HCT116 (cell line): ENCODE measurements around the gene CALML3.

Experiments
- CEBPB ChIP-seq: IDR thresholded peaks from 2 replicates; pipeline ENCODE4 v1.6.1; 2012; ENCODE audit warnings: low read depth
- EZH2 ChIP-seq: fragments of 200-600 bp; sonication (generic); IDR thresholded peaks from 2 replicates; pipeline ENCODE4 v1.6.1; 2017; ENCODE audit warnings: antibody characterized with exemption, mixed run types
- EZH2phosphoT487 ChIP-seq: fragments of 200-600 bp; IDR thresholded peaks from 2 replicates; pipeline ENCODE4 v1.6.1; 2018; ENCODE audit warnings: antibody characterized with exemption, borderline replicate concordance
- JUND ChIP-seq: IDR thresholded peaks from 2 replicates; pipeline ENCODE4 v1.6.1; 2012
- MAX ChIP-seq: IDR thresholded peaks from 2 replicates; pipeline ENCODE4 v1.6.1; 2012
- POLR2A ChIP-seq: IDR thresholded peaks from 2 replicates; pipeline ENCODE4 v1.7.0; 2011; ENCODE audit warnings: borderline replicate concordance; ENCODE audit not compliant: insufficient read depth, insufficient read length; ENCODE audit errors: extremely low read depth
- SRF ChIP-seq: IDR thresholded peaks from 2 replicates; pipeline ENCODE4 v1.6.1; 2012; ENCODE audit warnings: low read depth
- TCF7L2 ChIP-seq: IDR thresholded peaks from 2 replicates; pipeline ENCODE4 v1.7.0; 2011; ENCODE audit warnings: borderline replicate concordance, inconsistent platforms; ENCODE audit not compliant: insufficient read depth, insufficient read length; ENCODE audit errors: extremely low read depth
- YY1 ChIP-seq: IDR thresholded peaks from 2 replicates; pipeline ENCODE4 v1.6.1; 2011; ENCODE audit warnings: low read length, low read depth, moderate library complexity, mild to moderate bottlenecking; ENCODE audit not compliant: insufficient replicate concordance; ENCODE audit errors: extremely low read depth
- ZNF274 ChIP-seq: fragments of 200-500 bp; sonication (Bioruptor generic); IDR thresholded peaks from 2 replicates; pipeline ENCODE4 v1.6.1; 2014; ENCODE audit warnings: mild to moderate bottlenecking, low read depth, low read length, inconsistent platforms
- TF ChIP-seq, protein P1 (sequence below), 3 experiments: fragments of 200-600 bp in 1 of 3; sonication (generic) in 1 of 3; IDR thresholded peaks in 2 of 3; conservative IDR thresholded peaks in 1 of 3; 2 replicates each; pipeline ENCODE4 v1.5.1; 2012 to 2017; ENCODE audit warnings: low read depth in 2 of 3, low read length in 2 of 3, antibody characterized with exemption in 1 of 3, borderline replicate concordance in 1 of 3, control low read depth in 1 of 3, mild to moderate bottlenecking in 1 of 3, mixed read lengths in 1 of 3, mixed run types in 1 of 3, moderate library complexity in 1 of 3; ENCODE audit not compliant: insufficient read depth in 1 of 3
- TF ChIP-seq, protein P2 (sequence below): IDR thresholded peaks from 2 replicates; pipeline ENCODE4 v1.6.1; 2012; ENCODE audit warnings: low read depth

DNA sequence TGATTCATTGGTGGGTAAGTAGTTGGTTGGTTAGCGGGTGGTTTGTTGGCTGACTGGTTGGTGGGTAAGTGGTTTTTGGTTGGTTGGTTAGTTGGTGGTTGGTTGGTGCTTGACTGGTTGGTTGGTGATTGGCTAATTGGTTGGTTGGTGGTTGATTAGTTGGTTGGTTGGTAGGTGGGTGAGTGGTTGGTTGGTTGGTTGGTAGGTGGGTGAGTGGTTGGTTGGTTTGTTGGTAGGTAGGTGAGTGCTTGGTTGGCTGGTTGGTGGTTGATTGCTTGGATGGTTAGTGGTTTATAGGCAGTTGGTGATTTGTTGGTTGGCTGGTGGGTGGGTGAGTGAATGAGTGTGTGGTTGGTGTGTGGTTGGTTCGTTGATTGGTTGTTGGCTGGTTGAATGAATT lies 44.2 kb downstream of the CALML3 start:
- TF ChIP-seq EZH2 = no peak
- TF ChIP-seq POLR2A = no peak
- TF ChIP-seq, protein P1, sequence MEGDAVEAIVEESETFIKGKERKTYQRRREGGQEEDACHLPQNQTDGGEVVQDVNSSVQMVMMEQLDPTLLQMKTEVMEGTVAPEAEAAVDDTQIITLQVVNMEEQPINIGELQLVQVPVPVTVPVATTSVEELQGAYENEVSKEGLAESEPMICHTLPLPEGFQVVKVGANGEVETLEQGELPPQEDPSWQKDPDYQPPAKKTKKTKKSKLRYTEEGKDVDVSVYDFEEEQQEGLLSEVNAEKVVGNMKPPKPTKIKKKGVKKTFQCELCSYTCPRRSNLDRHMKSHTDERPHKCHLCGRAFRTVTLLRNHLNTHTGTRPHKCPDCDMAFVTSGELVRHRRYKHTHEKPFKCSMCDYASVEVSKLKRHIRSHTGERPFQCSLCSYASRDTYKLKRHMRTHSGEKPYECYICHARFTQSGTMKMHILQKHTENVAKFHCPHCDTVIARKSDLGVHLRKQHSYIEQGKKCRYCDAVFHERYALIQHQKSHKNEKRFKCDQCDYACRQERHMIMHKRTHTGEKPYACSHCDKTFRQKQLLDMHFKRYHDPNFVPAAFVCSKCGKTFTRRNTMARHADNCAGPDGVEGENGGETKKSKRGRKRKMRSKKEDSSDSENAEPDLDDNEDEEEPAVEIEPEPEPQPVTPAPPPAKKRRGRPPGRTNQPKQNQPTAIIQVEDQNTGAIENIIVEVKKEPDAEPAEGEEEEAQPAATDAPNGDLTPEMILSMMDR (IDR thresholded peaks at IDR 0.05 in 2 of 3, conservative IDR thresholded peaks at IDR 0.05 in 1 of 3; ENCODE audit: borderline replicate concordance in 1 of 3, insufficient read depth in 1 of 3, low read depth in 2 of 3, low read length in 2 of 3) = no peak
- TF ChIP-seq JUND = no peak
- TF ChIP-seq ZNF274 = no peak
- TF ChIP-seq, protein P2, sequence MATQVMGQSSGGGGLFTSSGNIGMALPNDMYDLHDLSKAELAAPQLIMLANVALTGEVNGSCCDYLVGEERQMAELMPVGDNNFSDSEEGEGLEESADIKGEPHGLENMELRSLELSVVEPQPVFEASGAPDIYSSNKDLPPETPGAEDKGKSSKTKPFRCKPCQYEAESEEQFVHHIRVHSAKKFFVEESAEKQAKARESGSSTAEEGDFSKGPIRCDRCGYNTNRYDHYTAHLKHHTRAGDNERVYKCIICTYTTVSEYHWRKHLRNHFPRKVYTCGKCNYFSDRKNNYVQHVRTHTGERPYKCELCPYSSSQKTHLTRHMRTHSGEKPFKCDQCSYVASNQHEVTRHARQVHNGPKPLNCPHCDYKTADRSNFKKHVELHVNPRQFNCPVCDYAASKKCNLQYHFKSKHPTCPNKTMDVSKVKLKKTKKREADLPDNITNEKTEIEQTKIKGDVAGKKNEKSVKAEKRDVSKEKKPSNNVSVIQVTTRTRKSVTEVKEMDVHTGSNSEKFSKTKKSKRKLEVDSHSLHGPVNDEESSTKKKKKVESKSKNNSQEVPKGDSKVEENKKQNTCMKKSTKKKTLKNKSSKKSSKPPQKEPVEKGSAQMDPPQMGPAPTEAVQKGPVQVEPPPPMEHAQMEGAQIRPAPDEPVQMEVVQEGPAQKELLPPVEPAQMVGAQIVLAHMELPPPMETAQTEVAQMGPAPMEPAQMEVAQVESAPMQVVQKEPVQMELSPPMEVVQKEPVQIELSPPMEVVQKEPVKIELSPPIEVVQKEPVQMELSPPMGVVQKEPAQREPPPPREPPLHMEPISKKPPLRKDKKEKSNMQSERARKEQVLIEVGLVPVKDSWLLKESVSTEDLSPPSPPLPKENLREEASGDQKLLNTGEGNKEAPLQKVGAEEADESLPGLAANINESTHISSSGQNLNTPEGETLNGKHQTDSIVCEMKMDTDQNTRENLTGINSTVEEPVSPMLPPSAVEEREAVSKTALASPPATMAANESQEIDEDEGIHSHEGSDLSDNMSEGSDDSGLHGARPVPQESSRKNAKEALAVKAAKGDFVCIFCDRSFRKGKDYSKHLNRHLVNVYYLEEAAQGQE = no peak
- TF ChIP-seq YY1 = no peak
- TF ChIP-seq SRF = no peak
- TF ChIP-seq EZH2phosphoT487 = no peak
- no peak for TF ChIP-seq CEBPB
- no peak for TF ChIP-seq MAX
- no peak for TF ChIP-seq TCF7L2
